ENCODE results near the gene ZNF480.
A peak's percentile ranks its signal among the peaks of the same experiment; 100 is the strongest.
"Not testable (repeated sequence)": the region's sequence is repeated elsewhere in the genome, so short reads cannot be mapped to it uniquely, and the experiment has no call there.

Gene ZNF480

DNA sequence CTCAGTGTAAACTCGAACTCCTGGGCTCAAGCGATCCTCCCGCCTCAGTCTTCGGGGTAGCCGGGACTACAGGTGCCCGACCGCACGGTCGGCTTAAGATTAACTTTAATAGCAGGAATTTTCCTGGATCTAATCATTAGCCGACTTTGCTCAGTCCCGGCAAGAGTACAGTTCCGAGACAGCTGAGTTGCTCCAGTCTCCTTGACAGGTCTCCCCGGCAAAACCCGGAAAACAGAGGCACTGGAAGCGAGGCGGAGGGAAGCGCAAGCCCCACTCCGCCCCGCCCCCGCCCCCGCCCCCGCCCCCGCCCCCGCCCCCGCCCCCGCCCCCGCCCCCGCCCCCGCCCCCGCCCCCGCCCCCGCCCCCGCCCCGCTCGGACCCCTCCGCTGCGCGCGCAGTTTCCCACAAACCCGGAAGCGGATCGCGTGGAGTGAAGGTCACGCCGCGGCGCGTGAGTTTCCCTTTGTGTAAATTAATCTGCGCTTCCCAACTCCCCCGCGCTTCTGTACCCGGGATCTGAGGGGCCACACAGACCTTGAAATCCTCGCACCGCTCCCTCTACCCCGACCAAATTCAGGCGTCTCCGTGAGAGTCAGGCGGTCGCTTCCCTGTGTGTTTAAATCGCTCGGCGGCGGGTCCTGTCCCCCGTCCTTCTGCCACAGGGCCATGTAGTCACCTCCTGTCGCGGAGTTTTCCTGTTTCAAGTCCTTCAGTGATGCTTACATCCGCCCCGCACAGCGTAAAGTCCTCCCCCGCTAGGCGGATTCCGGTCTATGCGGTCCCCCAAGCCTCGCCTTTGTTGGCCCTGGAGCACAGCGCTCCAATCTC lies at the start of gene ZNF480:
Gene ZNF480 (plus strand): TSS at position 397 of the 828 bp plus-strand sequence. CDS start 3,244 bp downstream, outside the sequence.
- DNase-seq (ENCODE audit: low read depth), result peak; percentile 68

DNA sequence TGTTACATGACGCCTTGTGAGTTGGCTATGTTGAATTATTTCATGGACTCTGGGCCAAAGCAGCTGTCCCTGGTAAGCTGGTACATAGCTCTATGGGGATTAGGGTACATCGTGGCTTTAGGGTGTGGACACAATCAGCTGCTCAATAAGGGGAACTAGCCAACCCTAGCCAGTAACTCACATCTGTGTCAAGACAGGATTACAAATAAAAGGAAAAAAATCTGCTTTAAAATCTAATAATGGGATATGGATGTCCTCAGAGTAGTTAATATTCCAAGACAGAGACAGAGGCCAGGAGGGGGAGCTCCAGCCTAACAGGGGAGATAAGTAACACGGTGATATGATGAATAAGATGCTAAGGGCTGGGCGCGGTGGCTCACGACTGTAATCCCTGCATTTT lies 48.7 kb upstream of the ZNF480 start:
- DNase-seq (ENCODE audit: low read depth), result peak; percentile 26

DNA sequence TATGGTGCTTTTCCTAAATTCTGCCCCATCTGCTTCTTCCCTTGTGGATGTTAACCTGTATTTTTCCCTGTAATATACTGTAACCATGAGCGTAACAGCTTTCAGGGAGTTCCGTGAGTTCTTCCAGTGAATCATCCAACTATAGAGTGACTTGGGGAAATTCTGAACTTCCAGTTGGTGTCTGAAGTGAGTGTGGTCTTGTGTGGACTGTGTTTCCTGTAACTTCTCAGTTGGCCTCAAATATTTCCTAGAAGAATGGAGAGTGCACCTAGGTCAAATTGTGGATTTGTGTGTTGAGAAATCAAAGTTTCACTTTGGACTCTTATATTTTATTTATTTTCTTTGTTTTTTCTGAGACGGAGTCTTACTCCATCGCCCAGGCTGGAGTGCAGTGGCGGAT lies 38.5 kb upstream of the ZNF480 start:
- no peak for DNase-seq (ENCODE audit: low read depth)

DNA sequence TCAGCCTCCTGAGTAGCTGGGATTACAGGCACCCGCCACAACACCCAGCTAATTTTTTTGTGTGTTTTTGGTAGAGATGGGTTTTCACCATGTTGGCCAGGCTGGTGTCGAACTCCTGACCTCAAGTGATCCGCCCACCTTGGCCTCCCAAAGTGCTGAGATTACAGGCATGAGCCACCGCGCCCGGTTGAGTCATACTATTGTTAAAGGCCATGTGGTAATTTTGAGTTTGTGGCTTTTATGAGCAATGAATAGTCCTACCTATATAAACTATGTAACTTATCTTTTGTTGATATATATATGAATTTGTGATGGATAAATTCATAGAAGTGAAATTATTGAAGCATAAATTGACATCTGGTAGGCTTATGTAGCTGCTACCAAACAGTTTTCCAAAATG lies 31.4 kb upstream of the ZNF480 start:
- not testable (repeated sequence) for DNase-seq (ENCODE audit: low read depth)

DNA sequence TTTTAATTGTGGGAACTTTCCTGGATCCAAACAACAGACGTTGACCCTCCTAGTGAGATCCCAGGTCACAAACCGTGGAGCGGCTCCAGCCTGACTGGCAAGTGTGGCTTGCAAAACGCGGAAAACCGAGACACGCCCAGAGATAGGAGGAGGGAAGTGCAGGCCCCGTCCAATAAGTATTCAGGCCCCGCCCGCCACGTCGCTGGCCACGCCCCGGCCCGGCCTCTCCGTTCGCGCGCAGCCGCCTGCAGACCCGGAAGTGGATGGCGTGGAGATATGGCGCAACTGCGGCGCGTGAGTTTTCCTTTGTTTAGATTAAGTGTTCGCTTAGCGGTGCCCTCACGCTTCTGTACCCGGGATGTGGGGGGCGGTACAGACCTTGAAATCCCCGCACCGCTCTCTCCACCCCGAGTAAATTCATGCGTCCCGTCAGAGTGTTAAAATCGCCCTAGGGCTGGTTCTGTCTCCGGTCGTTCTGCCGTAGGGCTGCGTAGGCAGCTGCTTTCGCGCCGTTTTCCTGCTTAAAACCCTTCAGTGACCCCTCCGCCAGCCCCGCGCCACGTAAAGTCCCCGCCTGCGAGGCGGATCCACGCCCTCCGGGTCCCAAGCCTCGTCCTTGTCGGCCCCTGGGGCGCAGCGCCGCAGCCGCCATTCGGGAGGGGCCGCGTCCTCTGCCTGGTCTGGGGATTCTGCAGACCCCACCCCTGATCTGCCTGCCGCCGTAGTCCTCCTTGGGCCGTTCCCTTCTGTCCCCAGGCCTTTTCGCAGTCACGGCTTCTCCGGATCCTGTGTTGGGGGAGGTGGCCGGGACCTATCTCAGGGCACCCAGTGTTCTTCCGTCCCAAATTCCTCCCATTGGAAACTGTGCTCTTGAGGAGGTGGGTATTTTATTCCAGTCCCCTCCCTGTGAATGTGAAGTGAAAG lies 27.4 kb upstream of the ZNF480 start, which contains the start of gene ZNF766:
Gene ZNF766 (plus strand): TSS at position 250 of the 924 bp plus-strand sequence. CDS start 27 bp downstream, at position 277.
- DNase-seq (ENCODE audit: low read depth), result peak; percentile 94

DNA sequence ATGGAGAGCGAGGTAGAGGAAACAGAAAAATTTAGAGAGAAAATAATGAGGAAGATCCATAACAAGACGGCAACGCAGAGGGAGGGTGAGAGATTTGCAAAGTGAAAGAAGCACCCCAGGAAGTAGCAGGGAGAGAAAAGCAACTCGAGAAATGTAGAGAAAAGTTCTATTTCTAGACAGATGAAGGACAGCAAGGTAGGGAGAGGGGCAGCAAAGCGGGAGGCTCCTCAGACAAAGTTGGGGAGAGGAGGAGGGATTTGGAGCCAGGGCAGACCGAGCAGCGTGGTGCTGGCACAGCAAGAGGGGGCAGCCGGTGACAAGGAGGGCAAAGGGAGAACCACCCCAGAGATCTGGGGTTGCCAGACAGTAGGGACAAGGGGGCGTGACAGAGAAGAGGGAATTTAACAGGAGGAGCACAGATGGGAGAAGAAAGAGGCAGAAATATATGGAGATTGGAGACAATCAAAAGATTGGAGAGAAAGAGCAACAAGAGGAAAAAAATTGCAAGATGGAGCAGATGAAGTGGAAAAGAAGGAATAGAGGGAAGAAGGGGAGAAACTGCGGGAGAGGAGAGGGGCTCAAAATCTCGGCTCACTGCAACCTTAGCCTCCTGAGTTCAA lies 26.6 kb upstream of the ZNF480 start:
- no peak for DNase-seq (ENCODE audit: low read depth)

DNA sequence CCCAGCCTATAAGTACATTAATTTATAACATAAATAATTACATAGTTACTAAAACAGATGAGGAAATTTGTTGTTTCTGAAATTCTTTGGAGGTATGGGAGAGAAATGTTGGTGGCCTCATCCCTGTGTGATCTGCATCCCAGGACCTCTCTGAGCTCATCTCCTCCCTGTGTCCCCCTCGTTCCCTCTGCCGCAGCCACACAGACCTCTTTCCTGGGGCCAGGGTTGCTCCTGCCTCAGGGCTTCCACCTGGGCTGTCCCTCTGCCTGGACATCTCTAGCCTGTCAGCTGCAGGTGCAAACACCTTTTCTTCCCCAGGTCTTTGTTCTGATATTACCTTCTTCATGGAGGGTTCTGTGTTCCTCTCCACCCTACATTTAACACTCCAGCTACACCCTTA lies 23.7 kb upstream of the ZNF480 start:
- no peak for DNase-seq (ENCODE audit: low read depth)

DNA sequence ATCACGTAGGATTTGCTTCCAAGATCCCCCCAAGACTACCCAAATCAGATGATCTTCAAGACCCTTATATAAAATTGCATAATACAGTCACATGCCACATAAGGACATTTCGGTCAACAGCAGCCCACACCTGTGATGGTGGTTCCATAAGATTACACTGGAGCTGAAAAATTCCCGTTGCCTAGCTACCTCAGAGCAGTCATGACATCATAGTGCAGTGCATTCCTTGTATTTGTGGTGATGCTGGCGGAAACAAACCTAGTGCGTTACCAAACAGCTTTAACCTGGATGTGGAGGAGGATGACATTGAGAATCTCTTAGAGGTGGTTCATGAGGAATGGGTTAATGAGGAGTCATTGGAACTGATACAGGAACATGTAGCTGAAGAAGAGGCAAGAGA lies 22.8 kb upstream of the ZNF480 start:
- no peak for DNase-seq (ENCODE audit: low read depth)

DNA sequence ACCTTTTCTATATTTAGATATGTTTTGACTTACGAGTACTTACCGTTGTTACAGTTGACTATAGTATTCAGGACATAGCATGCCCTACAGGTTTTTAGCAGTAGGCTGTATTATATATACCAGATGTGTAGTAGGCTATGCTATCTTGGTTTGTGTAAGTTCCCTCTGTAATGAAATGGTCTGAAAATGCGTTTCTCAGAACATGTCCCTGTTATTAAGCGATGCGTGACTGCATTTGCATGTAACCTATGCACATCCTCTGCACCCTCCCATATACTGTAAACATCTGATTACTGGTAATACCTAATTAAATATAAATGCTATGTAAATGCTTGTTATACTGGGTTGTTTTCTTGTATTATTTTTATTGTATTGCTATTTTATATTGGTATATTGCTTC lies 21.0 kb upstream of the ZNF480 start:
- DNase-seq (ENCODE audit: low read depth), result no peak

DNA sequence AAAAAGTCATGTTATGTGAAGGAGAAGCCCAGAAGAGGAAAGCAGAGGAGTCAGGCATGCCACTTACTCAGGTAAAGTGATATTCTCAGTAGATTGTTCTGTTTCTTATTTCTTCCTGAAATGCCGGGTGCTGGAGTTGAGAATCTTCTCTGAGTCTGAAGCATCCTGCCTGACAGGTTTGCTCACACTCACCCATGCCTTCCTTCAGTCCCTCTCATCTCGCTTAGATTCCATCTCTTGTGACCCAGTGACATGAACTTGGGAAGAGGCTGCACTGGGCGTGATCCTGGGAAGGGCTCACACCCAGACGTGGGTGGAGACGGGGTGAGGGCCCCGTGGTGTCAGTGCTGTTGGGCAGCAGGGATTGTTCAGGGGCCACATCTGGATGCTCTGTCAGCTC lies 19.5 kb upstream of the ZNF480 start:
- DNase-seq (ENCODE audit: low read depth), result no peak

DNA sequence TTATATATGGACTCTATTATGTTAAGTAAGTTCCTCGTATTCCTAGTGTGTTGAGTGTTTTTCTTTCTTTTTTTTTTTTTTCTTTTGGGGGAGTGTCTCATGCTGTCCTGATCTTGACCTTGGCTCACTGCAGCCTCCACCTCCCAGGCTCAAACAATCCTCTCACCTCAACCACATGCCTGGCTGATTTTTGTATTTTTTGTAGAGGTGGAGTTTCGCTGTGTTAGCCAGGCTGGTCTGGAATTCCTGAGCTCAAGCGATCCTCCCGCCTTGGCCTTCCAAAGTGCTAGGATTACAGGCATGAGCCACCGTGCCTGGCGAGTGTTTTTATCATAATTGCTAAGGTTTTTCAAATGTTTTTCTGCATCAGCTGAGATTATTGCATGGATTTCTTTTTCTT lies 10.7 kb upstream of the ZNF480 start:
- DNase-seq (ENCODE audit: low read depth), result no peak

DNA sequence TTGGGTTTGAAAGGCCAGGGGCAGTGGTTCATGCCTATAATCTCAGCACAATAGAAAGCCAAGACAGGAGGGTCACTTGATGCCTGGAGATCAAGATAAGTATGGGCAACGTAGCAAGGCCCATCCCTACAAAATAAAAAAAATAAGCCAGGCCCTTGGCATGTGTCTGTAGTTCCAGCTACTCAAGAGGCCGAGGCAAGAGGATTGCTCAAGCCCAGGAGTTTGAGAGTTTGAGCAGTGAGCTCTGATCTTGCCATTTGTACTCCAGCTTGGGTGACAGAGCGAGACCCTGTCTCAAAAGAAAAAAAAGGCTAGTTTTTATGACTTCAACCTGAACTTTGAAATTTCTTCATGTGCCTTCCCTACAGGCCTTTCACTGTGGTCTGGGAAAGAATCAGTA lies 5.2 kb upstream of the ZNF480 start:
- no peak for DNase-seq (ENCODE audit: low read depth)

DNA sequence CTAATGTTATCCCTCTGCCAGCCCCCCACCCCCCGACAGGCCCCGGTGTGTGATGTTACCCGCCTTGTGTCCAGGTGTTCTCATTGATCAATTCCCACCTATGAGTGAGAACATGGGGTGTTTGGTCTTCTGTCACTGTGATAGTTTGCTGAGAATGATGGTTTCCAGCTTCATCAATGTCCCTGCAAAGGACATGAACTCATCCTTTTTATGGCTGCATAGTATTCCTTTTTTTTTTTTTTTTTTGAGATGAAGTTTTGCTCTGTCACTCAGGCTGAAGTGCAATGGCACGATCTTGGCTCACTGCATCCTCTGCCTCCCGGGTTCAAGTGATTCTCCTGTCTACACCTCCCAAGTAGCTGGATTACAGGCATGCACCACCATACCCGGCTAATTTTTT lies 4.0 kb upstream of the ZNF480 start:
- not testable (repeated sequence) for DNase-seq (ENCODE audit: low read depth)

DNA sequence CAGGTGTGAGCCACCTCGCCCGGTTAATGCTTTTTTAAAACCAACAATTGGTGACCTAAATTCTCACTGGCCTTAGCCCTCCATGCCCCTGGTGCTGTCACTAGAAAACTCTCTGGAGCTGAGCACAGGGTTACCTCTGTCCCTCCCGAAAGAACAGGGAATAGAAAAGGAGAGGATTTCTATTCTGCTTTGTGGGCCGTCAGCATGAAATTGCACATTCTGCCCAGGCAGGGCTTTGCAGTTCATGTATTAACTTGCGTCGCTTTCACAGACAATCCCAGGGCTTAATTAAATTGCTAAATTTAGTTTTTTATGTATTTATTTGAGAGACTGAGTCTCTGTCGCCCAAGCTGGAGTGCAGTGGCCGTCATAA lies 583 bp upstream of the ZNF480 start:
- DNase-seq (ENCODE audit: low read depth), result no peak

DNA sequence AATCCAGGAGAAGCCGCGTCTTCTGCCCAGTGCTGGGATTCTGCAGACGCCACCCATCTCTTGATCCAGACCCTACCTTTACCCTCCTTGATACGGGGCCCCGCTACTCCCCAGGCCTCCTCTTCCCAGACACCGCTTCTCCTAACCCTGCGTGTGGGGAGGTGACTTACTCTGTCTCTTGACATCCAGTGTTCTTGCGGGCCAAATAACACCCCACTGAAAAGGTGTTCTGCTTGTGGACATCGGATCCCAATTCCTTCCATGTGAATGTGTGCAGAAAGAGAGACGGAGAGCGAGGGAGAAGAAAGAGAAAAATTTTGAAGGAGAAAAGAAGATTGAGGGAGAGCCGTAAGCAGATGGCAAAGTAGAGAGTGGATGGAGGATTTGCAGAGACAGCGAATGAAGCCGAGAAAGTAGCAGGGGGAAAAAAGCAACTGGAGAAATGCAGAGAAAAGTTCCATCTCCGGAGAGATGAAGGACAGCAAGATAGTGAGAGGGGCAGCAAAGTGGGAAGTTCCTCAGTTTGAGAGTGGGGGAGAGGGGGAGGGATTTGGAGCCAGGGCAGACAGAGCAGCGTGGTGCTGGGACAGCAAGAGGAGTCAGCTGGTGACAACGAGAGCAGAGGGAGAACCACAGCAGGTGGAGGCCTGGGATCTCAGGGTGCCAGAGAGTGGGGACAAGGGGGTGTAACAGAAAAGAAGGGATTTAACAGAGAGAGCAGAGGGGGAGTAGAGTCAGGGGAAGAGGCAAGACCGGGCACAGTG lies 814 bp downstream of the ZNF480 start:
- DNase-seq (ENCODE audit: low read depth), result no peak

DNA sequence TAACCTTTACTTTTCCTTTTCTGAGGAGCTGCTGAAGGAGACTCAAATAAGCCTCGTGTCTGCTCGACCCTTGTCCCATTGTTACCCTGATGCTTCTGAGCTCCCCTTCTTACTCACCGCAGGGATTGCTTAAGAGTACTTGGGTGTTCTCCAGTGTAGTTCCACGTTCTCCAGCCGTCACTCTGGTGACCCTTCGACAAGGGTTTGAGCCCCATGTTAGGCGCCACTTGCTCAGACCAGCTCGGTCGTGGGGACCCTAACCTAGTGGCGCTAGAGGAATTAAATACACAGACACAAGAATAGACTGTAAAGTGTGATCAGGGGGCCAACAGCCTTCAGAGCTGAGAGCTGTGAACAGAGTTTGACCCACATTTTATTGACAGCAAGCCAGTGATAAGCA lies 10.3 kb downstream of the ZNF480 start:
- no peak for DNase-seq (ENCODE audit: low read depth)

DNA sequence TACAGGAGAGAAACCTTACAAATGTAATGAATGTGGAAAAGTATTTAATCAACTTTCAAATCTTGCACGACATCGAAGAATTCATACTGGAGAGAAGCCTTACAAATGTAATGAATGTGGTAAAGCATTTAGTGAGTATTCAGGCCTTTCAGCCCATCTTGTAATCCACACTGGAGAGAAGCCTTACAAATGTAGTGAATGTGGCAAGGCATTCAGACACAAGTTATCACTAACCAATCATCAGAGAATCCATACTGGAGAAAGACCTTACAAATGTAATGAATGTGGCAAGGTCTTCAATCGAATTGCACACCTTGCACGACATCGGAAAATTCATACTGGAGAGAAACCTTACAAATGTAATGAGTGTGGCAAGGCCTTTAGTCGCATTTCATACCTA lies 25.5 kb downstream of the ZNF480 start:
- no peak for DNase-seq (ENCODE audit: low read depth)

DNA sequence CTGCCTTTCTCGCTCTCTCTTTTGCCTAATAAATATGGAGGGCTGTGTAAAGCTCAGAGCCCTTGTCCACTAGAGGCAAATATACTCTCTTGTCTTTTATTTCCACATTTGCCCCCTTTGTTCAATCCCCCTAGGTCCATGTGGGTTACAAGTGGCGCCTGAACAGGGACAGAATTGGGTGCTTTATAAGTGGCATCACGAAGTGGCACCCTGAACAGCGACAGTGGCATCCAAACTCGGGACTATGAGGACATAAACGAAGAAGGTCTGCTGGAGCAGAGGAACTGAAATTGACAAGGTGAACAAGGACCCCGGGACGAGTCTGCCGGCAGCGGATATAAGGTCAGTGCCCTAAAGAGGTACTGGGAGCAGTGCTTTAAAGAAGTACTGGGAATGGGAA lies 34.8 kb downstream of the ZNF480 start:
- DNase-seq (ENCODE audit: low read depth), result no peak

DNA sequence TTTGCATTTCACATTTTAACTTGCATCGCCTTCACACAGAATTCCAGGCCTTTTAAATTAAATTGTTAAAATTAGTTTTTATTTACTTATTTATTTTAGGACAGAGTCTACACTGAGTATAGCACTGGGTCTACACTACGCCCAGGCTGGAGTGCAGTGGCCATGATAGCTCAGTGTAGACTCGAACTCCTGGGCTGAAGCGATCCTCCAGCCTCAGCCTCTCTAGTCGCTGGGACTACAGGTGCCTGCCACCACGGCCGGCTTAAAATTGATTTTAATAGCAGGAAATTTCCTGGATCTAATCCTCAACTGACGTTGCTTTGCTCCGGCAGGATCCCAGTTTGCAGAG lies 38.8 kb downstream of the ZNF480 start:
- no peak for DNase-seq (ENCODE audit: low read depth)

DNA sequence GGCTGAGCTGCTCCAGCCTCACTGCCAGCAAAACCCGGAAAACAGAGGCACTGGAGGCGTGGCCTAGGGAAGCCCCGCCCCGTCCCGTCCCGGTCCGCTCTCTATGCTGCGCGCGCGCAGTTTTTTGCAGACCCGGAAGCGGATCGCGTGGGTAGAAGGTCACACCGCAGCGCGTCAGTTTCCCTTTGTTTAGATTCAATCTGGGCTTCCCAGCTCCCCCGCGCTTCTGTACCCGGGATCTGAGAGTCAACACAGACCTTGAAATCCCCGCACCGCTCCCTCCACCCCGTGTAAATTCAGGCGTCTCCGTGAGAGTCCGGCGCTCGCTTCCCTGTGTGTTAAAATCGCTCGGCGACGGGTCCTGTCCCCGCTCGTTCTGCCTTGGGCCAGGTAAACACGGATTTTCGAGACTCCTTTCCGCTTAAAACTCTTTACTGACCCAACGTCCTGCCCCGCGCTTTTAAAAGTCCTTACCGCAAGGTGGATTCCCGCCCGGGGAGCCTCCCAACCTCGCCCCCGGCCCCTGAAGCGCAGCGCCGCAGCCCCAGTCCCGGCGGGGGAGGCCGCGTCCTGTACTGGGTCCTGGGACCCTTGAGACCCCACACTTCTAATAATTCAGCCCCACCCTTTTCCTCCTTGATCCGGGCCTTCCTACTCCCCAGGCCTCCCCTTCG lies 39.3 kb downstream of the ZNF480 start, which contains the start of gene ZNF610:
Gene ZNF610 (plus strand): TSS at position 127 of the 674 bp plus-strand sequence. CDS start 12,930 bp downstream, outside the sequence.
- peak; percentile 71 for DNase-seq (ENCODE audit: low read depth)

DNA sequence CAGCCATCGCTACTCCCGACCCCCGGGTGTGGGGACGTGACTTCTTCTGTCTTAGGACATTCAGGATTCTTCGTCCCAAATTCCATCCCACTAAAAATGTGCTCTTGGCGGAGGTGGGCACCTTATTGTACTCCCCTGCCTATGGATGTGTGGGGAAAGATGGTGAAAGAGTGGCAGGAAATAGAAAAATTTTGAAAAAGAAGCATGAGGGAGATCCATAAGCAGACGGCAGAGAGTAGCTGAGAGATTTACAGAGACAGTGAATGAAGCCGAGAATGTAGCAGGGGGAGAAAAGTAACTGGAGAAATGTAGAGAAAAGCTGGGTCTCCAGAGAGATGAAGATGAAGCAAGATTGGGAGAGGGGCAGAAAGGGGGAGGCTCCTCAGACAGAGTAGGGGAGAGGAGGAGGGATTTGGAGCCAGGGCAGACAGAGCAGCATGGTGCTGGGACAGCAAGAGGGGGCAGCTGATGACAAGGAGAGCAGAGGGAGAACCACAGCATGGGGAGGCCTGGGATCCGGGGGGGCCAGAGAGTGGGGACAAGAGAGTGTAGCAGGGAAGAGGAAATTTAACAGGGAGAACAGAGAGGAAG lies 39.9 kb downstream of the ZNF480 start:
- no peak for DNase-seq (ENCODE audit: low read depth)
